Neural cell (in vitro differentiated cells): ENCODE data around the gene MRPS12. TPM values are rescaled to one million over a fixed set of nuclear protein-coding genes. Genes with fewer than 3 reads are reported as not detected.

Experiments
- H2AFZ ChIP-seq: fragments of 200-600, 300-800 bp; sonication (generic), shearing (Covaris generic); 2 replicates; pipeline ENCODE4 v1.6.0; 2014; ENCODE audit warnings: low read depth, mild to moderate bottlenecking, antibody characterized with exemption, low read length, moderate library complexity
- H3F3A ChIP-seq: fragments of 200-600 bp; shearing (Covaris generic); 2 replicates; pipeline ENCODE4 v1.6.1; 2016; ENCODE audit warnings: mild to moderate bottlenecking, moderate library complexity, mixed read lengths, antibody characterized with exemption, low read length; ENCODE audit not compliant: insufficient read depth, poor library complexity, severe bottlenecking
- H3K27ac ChIP-seq: fragments of 200-600, 300-800 bp; sonication (generic), shearing (Covaris generic); 2 replicates; pipeline ENCODE4 v1.5.1; 2014; ENCODE audit warnings: mild to moderate bottlenecking, low read length, moderate library complexity
- H3K27me3 ChIP-seq: fragments of 300-800, 200-600 bp; sonication (generic), shearing (Covaris generic); 2 replicates; pipeline ENCODE4 v1.6.0; 2014; ENCODE audit warnings: mild to moderate bottlenecking, low read depth, low read length, moderate library complexity; ENCODE audit not compliant: insufficient read depth
- H3K36me3 ChIP-seq: fragments of 300-800, 200-600 bp; sonication (generic), shearing (Covaris generic); 2 replicates; pipeline ENCODE4 v1.5.1; 2014; ENCODE audit warnings: mild to moderate bottlenecking, antibody characterized with exemption, low read length, moderate library complexity; ENCODE audit not compliant: insufficient read depth
- H3K4me2 ChIP-seq: fragments of 300-800, 200-600 bp; sonication (generic), shearing (Covaris generic); 2 replicates; pipeline ENCODE4 v1.6.0; 2014; ENCODE audit warnings: mild to moderate bottlenecking, low read length
- H3K4me3 ChIP-seq: fragments of 300-800, 200-600 bp; sonication (generic), shearing (Covaris generic); 2 replicates; pipeline ENCODE4 v1.5.1; 2014; ENCODE audit warnings: mild to moderate bottlenecking, low read length, moderate library complexity
- H3K79me2 ChIP-seq: fragments of 200-600 bp; shearing (Covaris generic); replicated peaks from 2 replicates; pipeline ENCODE4 v1.6.0; 2014; ENCODE audit warnings: mild to moderate bottlenecking, low read length, moderate library complexity; ENCODE audit not compliant: insufficient read depth
- H3K9ac ChIP-seq: fragments of 300-800, 200-600 bp; sonication (generic), shearing (Covaris generic); 2 replicates; pipeline ENCODE4 v1.6.1; 2016; ENCODE audit warnings: mild to moderate bottlenecking, low read length, mixed read lengths
- H3K9me2 ChIP-seq: fragments of 200-600 bp; shearing (Covaris generic); 2 replicates; pipeline ENCODE4 v1.6.1; 2016; ENCODE audit warnings: mild to moderate bottlenecking, low read length, mixed read lengths; ENCODE audit not compliant: insufficient read depth
- H3K9me3 ChIP-seq: fragments of 200-600, 300-800 bp; sonication (generic), shearing (Covaris generic); 2 replicates; pipeline ENCODE4 v1.6.1; 2016; ENCODE audit warnings: mild to moderate bottlenecking, mixed run types, low read length, moderate library complexity, mixed read lengths
- H4K20me1 ChIP-seq: fragments of 200-600 bp; shearing (Covaris generic); 2 replicates; pipeline ENCODE4 v1.6.1; 2016; ENCODE audit warnings: mild to moderate bottlenecking, mixed run types; ENCODE audit not compliant: insufficient read depth
- CTCF ChIP-seq: fragments of 450-650 bp; IDR thresholded peaks from 2 replicates; pipeline ENCODE4 v1.5.1; 2014; ENCODE audit warnings: antibody characterized with exemption, mild to moderate bottlenecking, moderate library complexity; ENCODE audit not compliant: poor library complexity, severe bottlenecking
- EP300 ChIP-seq: fragments of 450-650 bp; conservative IDR thresholded peaks from 2 replicates; pipeline ENCODE4 v1.6.1; 2014; ENCODE audit warnings: antibody characterized with exemption, mild to moderate bottlenecking, moderate library complexity; ENCODE audit not compliant: poor library complexity, severe bottlenecking
- EZH2 ChIP-seq: fragments of 200-600, 300-800 bp; shearing (Covaris generic), sonication (generic); IDR thresholded peaks from 2 replicates; pipeline ENCODE4 v1.6.1; 2014; ENCODE audit warnings: antibody characterized with exemption, low read length, borderline replicate concordance, mild to moderate bottlenecking; ENCODE audit not compliant: insufficient read depth, poor library complexity, severe bottlenecking
- MXI1 ChIP-seq: fragments of 450-650 bp; conservative IDR thresholded peaks from 2 replicates; pipeline ENCODE4 v1.6.1; 2014; ENCODE audit warnings: antibody characterized with exemption, mild to moderate bottlenecking; ENCODE audit not compliant: poor library complexity, severe bottlenecking
- POLR2AphosphoS5 ChIP-seq: IDR thresholded peaks from 2 replicates; pipeline ENCODE4 v1.6.1; 2012
- RAD21 ChIP-seq: fragments of 450-650 bp; conservative IDR thresholded peaks from 2 replicates; pipeline ENCODE4 v1.6.1; 2014; ENCODE audit warnings: antibody characterized with exemption, mild to moderate bottlenecking, moderate library complexity
- REST ChIP-seq: IDR thresholded peaks from 2 replicates; pipeline ENCODE4 v1.6.1; 2012; ENCODE audit warnings: borderline replicate concordance
- SMC3 ChIP-seq: fragments of 450-650 bp; conservative IDR thresholded peaks from 2 replicates; pipeline ENCODE4 v1.6.1; 2014; ENCODE audit warnings: antibody characterized with exemption, mild to moderate bottlenecking, moderate library complexity; ENCODE audit not compliant: poor library complexity
- TAF1 ChIP-seq: IDR thresholded peaks from 2 replicates; pipeline ENCODE4 v1.6.1; 2012; ENCODE audit warnings: low read depth
- polyA plus RNA-seq: library from polyadenylated mRNA; depleted of rRNA; stranded (reverse); fragments of >200 nt; gene quantifications from 2 replicates; pipeline ENCODE4 v1.2.3, GENCODE V29; 2014

Gene MRPS12
- polyA plus RNA-seq, 1 donor from 2014 or later, result 30.0 TPM

GRCh38 chr19:38907227-38907626, 23.5 kb upstream of the MRPS12 start:
- H3K4me3 ChIP-seq, result no peak overlapping the region
- H3F3A ChIP-seq, result no peaks in the 10 kb centered on the region
- H4K20me1 ChIP-seq, result no peaks in the 10 kb centered on the region
- no peak overlapping the region for H3K9ac ChIP-seq
- TF ChIP-seq MXI1 (no peak), CTCF (no peak), SMC3 (no peak), EZH2 (no peak), TAF1 (no peak), RAD21 (no peak), POLR2AphosphoS5 (no peak), EP300 (no peak), REST (no peak)
- H3K27ac ChIP-seq, result no peak overlapping the region
- no peaks in the 10 kb centered on the region for H3K9me2 ChIP-seq
- H3K79me2 ChIP-seq, result no peaks in the 10 kb centered on the region
- no peaks in the 10 kb centered on the region for H3K9me3 ChIP-seq
- no peaks in the 10 kb centered on the region for H3K27me3 ChIP-seq
- H2AFZ ChIP-seq, result no peak overlapping the region
- no peak overlapping the region for H3K4me2 ChIP-seq
- no peaks in the 10 kb centered on the region for H3K36me3 ChIP-seq

GRCh38 chr19:38907670-38908069, 23.1 kb upstream of the MRPS12 start:
- no peaks in the 10 kb centered on the region for H3K9me2 ChIP-seq
- H4K20me1 ChIP-seq, result no peaks in the 10 kb centered on the region
- no peaks in the 10 kb centered on the region for H3F3A ChIP-seq
- H3K4me2 ChIP-seq, result no peak overlapping the region
- no peak for TF ChIP-seq POLR2AphosphoS5
- no peak for TF ChIP-seq EZH2
- no peak for TF ChIP-seq TAF1
- TF ChIP-seq EP300, result no peak
- TF ChIP-seq RAD21, result no peak
- no peak for TF ChIP-seq MXI1
- no peak for TF ChIP-seq REST
- no peak for TF ChIP-seq SMC3
- no peak for TF ChIP-seq CTCF
- H3K4me3 ChIP-seq, result no peak overlapping the region
- no peaks in the 10 kb centered on the region for H3K9me3 ChIP-seq
- no peaks in the 10 kb centered on the region for H3K36me3 ChIP-seq
- no peaks in the 10 kb centered on the region for H3K27me3 ChIP-seq
- H3K79me2 ChIP-seq, result no peaks in the 10 kb centered on the region
- H3K27ac ChIP-seq, result no peak overlapping the region
- no peak overlapping the region for H2AFZ ChIP-seq
- no peak overlapping the region for H3K9ac ChIP-seq
